NB4 (cell line): Measurements from ENCODE around the gene IFNA1.

ENCODE experiments used
- CTCF ChIP-seq: IDR thresholded peaks from one replicate; pipeline ENCODE4 v1.5.1; 2012; ENCODE audit warnings: low read depth, low read length
- MYC ChIP-seq: IDR thresholded peaks from 2 replicates; pipeline ENCODE4 v1.6.1; 2011; ENCODE audit warnings: low read depth, low read length
- POLR2A ChIP-seq: IDR thresholded peaks from 2 replicates; pipeline ENCODE4 v1.6.1; 2011; ENCODE audit warnings: mild to moderate bottlenecking; ENCODE audit not compliant: insufficient read length; ENCODE audit errors: extremely low read depth

DNA sequence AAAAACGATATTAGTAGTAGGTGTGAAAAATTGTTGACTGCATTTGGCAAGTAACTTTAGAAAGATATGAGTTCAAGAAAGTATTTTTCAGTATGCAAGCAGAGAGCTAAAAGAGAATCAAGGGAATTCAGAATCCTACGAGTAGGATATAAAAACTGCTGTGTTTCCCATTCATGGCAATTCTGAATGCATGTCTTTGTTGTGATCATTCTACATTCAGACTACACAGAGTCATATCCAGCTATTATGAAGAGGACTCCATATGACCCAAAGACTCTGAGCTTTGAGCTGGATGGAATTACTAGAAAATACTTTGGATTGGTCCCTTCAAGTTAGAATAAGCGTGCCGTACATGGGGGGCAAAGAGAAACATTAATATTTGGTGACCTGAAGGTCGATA is 29.9 kb downstream of the IFNA1 start:
- TF ChIP-seq POLR2A (no peak), CTCF (no peak), MYC (no peak)
